MM.1S (cell line): Measurements from ENCODE around the gene SPATA13.

Experiments
- CTCF ChIP-seq: fragments of 300-600 bp; sonication (generic); IDR thresholded peaks from 2 replicates; pipeline ENCODE4 v1.5.1; 2016; ENCODE audit warnings: antibody characterized with exemption, low read length, mixed read lengths
- EZH2 ChIP-seq: fragments of 300-600 bp; sonication (generic); optimal IDR thresholded peaks from 2 replicates; pipeline ENCODE3; 2017; ENCODE audit warnings: low read depth, mild to moderate bottlenecking, antibody characterized with exemption, low read length, mixed read lengths

GRCh38 chr13:24145240-24145639 lies 15.3 kb upstream of the SPATA13 start:
- no peak for TF ChIP-seq CTCF
- TF ChIP-seq EZH2 = no peak
